Breast epithelium (tissue), 4 donors: ENCODE results near the gene STARD9. TPM values are rescaled to one million over a fixed set of nuclear protein-coding genes. Genes with fewer than 3 reads are reported as not detected.

Experiments used
- DNase-seq, 2 donors: peaks; one replicate each; pipeline ENCODE4 v3.0.0-alpha.2; 2019; ENCODE audit warnings: low spot score in 2 of 2
- H3K27ac ChIP-seq, 2 donors: fragments of 200-600 bp; sonication (generic) in 1 of 2; one replicate each; pipeline ENCODE4 v1.5.1; 2016 to 2019; ENCODE audit warnings: mild to moderate bottlenecking in 1 of 2
- H3K27me3 ChIP-seq, 2 donors: fragments of 200-600 bp; sonication (generic) in 1 of 2; one replicate each; pipeline versions ENCODE4 v1.5.1 to v1.6.0; 2017 to 2019; ENCODE audit warnings: control low read depth in 1 of 2, mild to moderate bottlenecking in 1 of 2
- H3K36me3 ChIP-seq: fragments of 200-600 bp; one replicate; pipeline ENCODE4 v1.5.1; 2019
- H3K4me1 ChIP-seq, 2 donors: fragments of 200-600 bp; sonication (generic); one replicate each; pipeline ENCODE4 v1.5.1; 2016 to 2019; ENCODE audit warnings: control low read depth in 1 of 2
- H3K4me3 ChIP-seq, 3 donors: fragments of 200-600 bp; sonication (generic); 1 replicate in 2 of 3; 2 replicates in 1 of 3; pipeline ENCODE4 v1.5.1; 2016 to 2019; ENCODE audit warnings: mild to moderate bottlenecking in 3 of 3, moderate library complexity in 2 of 3
- H3K9me3 ChIP-seq, 2 donors: fragments of 200-600 bp; sonication (generic) in 1 of 2; one replicate each; pipeline ENCODE4 v1.5.1; 2016 to 2019; ENCODE audit warnings: control low read depth in 1 of 2
- CTCF ChIP-seq, 3 donors: fragments of 450-650 bp; IDR thresholded peaks; one replicate each; pipeline ENCODE4 v1.5.1; 2016 to 2017; ENCODE audit warnings: antibody characterized with exemption in 3 of 3, mild to moderate bottlenecking in 3 of 3, moderate library complexity in 3 of 3
- POLR2A ChIP-seq: fragments of 450-650 bp; IDR thresholded peaks from one replicate; pipeline ENCODE4 v1.6.1; 2016; ENCODE audit warnings: antibody characterized with exemption, mild to moderate bottlenecking, moderate library complexity
- POLR2AphosphoS5 ChIP-seq, 3 donors: sonication (generic); formaldehyde crosslinking; IDR thresholded peaks; one replicate each; pipeline ENCODE4 v1.6.1; 2017; ENCODE audit warnings: antibody characterized with exemption in 3 of 3
- intact Hi-C: fragments of 100-400 bp; cut with DNase I; formaldehyde crosslinking; loops from one replicate; pipeline ENCODE4 v1.15.1; 2023; ENCODE audit warnings: low total_unique reads
- total RNA-seq, 3 donors: library from RNA; depleted of rRNA; stranded (reverse); fragments of >200 nt; gene quantifications; one replicate each; pipeline ENCODE4 v1.1.0, GENCODE V29; 2016

STARD9 gene
- total RNA-seq, 3 donors from 2014 or later, result 18.6 to 27.9 (median 27.5) TPM

GRCh38 chr15:42681119-42681518 is 105.7 kb downstream of the STARD9 start:
- Histone ChIP-seq H3K36me3 (no peaks in the 10 kb centered on the region), H3K4me1 (no peaks in the 10 kb centered on the region), H3K9me3 (no peaks in the 10 kb centered on the region), H3K27me3 (no peaks in the 10 kb centered on the region), H3K4me3 (no peak overlapping the region), H3K27ac (no peak overlapping the region)
- no peak for DNase-seq
- no peak for TF ChIP-seq POLR2A
- intact Hi-C loops, result no loop called here

- intact Hi-C loops, result no loop called here
- Histone ChIP-seq H3K36me3 (no peaks in the 10 kb centered on the region), H3K9me3 (no peaks in the 10 kb centered on the region), H3K4me3 (no peak overlapping the region), H3K4me1 (no peaks in the 10 kb centered on the region), H3K27me3 (no peaks in the 10 kb centered on the region), H3K27ac (no peak overlapping the region)
- no peak for TF ChIP-seq POLR2A
- no peak for TF ChIP-seq POLR2AphosphoS5 (IDR thresholded peaks at IDR 0.05)
- no peak for TF ChIP-seq CTCF (IDR thresholded peaks at IDR 0.05)
- DNase-seq, result no peak
Observed at GRCh38 chr15:42686281-42686680, 110.9 kb downstream of the STARD9 start.

- Histone ChIP-seq H3K4me1 (no peaks in the 10 kb centered on the region), H3K4me3 (no peak overlapping the region), H3K27ac (no peak overlapping the region), H3K9me3 (no peaks in the 10 kb centered on the region), H3K36me3 (no peaks in the 10 kb centered on the region), H3K27me3 (no peaks in the 10 kb centered on the region)
- DNase-seq, result no peak
- TF ChIP-seq POLR2AphosphoS5 (IDR thresholded peaks at IDR 0.05) (no peak), POLR2A (no peak), CTCF (IDR thresholded peaks at IDR 0.05) (no peak)
- intact Hi-C loops, result no loop called here
Observed at GRCh38 chr15:42687740-42688139, 112.3 kb downstream of the STARD9 start.

- Histone ChIP-seq H3K27me3 (no peaks in the 10 kb centered on the region), H3K27ac (no peak overlapping the region), H3K4me1 (no peaks in the 10 kb centered on the region), H3K4me3 (no peak overlapping the region), H3K9me3 (no peaks in the 10 kb centered on the region), H3K36me3 (no peaks in the 10 kb centered on the region)
- intact Hi-C loops, result no loop called here
- no peak for DNase-seq
- TF ChIP-seq CTCF (IDR thresholded peaks at IDR 0.05) (no peak), POLR2AphosphoS5 (IDR thresholded peaks at IDR 0.05) (no peak), POLR2A (no peak)
Observed at GRCh38 chr15:42688301-42688700, 112.9 kb downstream of the STARD9 start.

GRCh38 chr15:42691308-42691707 is 115.9 kb downstream of the STARD9 start:
- TF ChIP-seq CTCF (IDR thresholded peaks at IDR 0.05), result no peak
- TF ChIP-seq POLR2A, result no peak
- no peak for TF ChIP-seq POLR2AphosphoS5 (IDR thresholded peaks at IDR 0.05)
- Histone ChIP-seq H3K27me3 (no peaks in the 10 kb centered on the region), H3K36me3 (no peaks in the 10 kb centered on the region), H3K4me1 (no peaks in the 10 kb centered on the region), H3K4me3 (no peak overlapping the region), H3K9me3 (no peaks in the 10 kb centered on the region), H3K27ac (no peak overlapping the region)
- DNase-seq, result no peak
- intact Hi-C loops, result no loop called here

- DNase-seq, result no peak
- H3K36me3 ChIP-seq, result no peaks in the 10 kb centered on the region
Observed at GRCh38 chr15:42691770-42692169, 116.4 kb downstream of the STARD9 start.

More at GRCh38 chr15:42691770-42692169, 116.4 kb downstream of the STARD9 start:
- Histone ChIP-seq H3K4me3 (no peak overlapping the region), H3K9me3 (no peaks in the 10 kb centered on the region), H3K27me3 (no peaks in the 10 kb centered on the region), H3K27ac (no peak overlapping the region), H3K4me1 (no peaks in the 10 kb centered on the region)
- intact Hi-C loops, result no loop called here
- TF ChIP-seq POLR2A (no peak), POLR2AphosphoS5 (IDR thresholded peaks at IDR 0.05) (no peak), CTCF (IDR thresholded peaks at IDR 0.05) (no peak)
